Measurements from ENCODE around the gene SPATA4.

GRCh38 chr4:176186671-176187395, 8.6 kb downstream of the SPATA4 start:
- no peak for TF ChIP-seq CTCF (IDR thresholded peaks at IDR 0.05)
- no peak for TF ChIP-seq POLR2A (IDR thresholded peaks at IDR 0.05)
